C4-2B (cell line): ENCODE results near the gene ASB15.

Source experiments
- CTCF ChIP-seq: fragments of 450-650 bp; conservative IDR thresholded peaks from 2 replicates; pipeline ENCODE4 v1.5.1; 2017; ENCODE audit warnings: mild to moderate bottlenecking
- ZFX ChIP-seq: fragments of 450-650 bp; IDR thresholded peaks from 2 replicates; pipeline ENCODE4 v1.6.1; 2017

DNA sequence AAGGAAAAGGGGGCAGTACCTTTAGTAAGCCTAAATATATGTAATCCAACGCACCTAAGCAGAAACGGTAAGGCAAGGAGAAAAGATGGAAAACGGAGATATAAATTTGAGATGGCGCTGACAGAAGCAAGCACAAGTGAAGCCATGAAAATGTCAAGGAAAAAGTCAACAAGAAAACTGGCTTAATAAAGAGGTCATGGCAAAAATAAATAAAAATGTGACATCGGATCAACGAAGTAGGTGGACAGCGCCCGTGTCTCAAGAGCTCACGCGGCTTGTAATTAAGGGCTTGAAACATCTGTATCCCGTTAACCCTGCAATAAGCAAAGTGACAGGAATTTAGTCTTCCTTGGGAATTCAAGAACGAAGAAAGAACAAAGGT, 44.6 kb upstream of the ASB15 start:
- TF ChIP-seq CTCF (no peak), ZFX (no peak)
